ENCODE measurements around the gene MGAM2. TPM values are rescaled to one million over a fixed set of nuclear protein-coding genes. Genes with fewer than 3 reads are reported as not detected.

MGAM2 gene
- total RNA-seq, result not detected in 2 replicates

DNA sequence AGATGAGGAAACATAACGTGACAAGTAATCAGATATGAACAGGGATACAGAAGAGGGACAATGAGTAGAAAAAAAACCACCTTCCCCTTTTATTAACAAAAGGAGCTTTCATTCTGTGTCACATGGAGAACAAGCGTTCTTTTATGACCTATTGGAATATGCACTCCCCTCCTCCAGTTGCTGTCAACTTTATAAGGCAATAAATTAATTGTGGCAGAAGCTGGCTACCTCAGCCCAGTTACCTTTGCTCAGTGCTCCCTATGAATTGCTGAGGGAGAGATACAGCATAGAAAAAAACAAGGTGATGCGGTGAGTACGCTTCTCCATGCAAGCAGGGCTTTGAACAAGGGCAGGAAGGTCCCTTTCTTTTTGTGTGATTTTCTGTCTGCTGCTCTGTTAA, at the start of gene MGAM2:
Gene MGAM2 (plus strand): TSS at position 220 of the 400 bp plus-strand sequence. CDS start 5,156 bp downstream, outside the sequence.

DNA sequence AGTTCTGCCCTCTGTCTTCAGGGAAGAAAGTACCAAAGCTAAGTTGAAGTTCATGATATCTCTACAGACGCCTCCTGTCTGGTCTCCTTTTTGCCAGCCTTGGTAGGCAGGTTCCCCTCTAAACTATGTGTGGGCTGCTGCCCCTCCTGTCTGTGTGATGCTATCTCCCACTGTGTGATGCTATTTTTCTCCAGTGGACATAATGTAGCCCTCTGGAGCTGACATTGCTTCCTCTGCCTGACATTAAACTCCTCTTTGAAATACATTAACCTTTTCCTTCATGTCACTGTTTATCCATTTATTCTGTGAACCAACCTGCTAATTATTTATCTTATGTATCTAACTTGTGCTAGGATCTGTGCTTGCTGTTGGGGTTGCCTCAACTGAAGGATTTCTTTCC, 146.4 kb downstream of the MGAM2 start, which contains the start of gene PRSS58:
Gene PRSS58 (minus strand): TSS at position 101 of the 400 bp plus-strand sequence. CDS start 351 bp downstream, outside the sequence.

Other genes with a start within 250 kb of the MGAM2 start
- not detected in 2 replicates for gene OR9A4, start 195.3 kb upstream of the MGAM2 start, total RNA-seq
- gene CLEC5A, start 164.7 kb upstream of the MGAM2 start, total RNA-seq, result not detected in 2 replicates
- gene TAS2R38, start 137.9 kb upstream of the MGAM2 start, total RNA-seq, result not detected in 2 replicates
- gene MGAM, start 115.8 kb upstream of the MGAM2 start, total RNA-seq, result under 0.01 TPM in 1 of 2 replicates, not detected in the other
- not detected in 2 replicates for gene PRSS58, start 146.3 kb downstream of the MGAM2 start, total RNA-seq

All from dermis lymphatic vessel endothelial cell (primary cell).